ENCODE results near the gene ANKRD65.

ANKRD65 gene

GRCh38 chr1:1425426-1425752, 4.3 kb upstream of the ANKRD65 start:
- TF ChIP-seq, protein P1, sequence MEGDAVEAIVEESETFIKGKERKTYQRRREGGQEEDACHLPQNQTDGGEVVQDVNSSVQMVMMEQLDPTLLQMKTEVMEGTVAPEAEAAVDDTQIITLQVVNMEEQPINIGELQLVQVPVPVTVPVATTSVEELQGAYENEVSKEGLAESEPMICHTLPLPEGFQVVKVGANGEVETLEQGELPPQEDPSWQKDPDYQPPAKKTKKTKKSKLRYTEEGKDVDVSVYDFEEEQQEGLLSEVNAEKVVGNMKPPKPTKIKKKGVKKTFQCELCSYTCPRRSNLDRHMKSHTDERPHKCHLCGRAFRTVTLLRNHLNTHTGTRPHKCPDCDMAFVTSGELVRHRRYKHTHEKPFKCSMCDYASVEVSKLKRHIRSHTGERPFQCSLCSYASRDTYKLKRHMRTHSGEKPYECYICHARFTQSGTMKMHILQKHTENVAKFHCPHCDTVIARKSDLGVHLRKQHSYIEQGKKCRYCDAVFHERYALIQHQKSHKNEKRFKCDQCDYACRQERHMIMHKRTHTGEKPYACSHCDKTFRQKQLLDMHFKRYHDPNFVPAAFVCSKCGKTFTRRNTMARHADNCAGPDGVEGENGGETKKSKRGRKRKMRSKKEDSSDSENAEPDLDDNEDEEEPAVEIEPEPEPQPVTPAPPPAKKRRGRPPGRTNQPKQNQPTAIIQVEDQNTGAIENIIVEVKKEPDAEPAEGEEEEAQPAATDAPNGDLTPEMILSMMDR (IDR thresholded peaks at IDR 0.05) = no peak

DNA sequence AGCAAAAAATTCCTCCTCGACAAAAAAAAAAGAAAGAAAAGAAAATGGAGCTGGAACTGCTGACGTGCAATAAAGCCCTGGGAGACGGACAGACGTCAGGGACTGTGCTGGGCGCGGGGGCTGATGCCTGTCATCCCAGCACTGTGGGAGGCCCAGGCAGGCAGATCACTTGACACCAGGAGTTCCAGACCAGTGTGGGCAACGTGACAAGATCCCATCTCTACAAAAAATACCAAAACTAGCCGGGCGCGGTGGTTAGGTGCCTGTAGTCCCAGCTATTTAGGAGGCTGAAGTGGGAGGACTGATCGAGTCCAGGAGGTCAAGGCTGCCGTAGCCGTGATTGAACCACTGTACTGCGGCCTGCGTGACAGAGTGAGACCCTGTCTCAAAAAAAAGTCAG, 3.6 kb upstream of the ANKRD65 start:
- TF ChIP-seq, protein P1 (IDR thresholded peaks at IDR 0.05) = no peak

GRCh38 chr1:1423245-1423597, 2.1 kb upstream of the ANKRD65 start:
- TF ChIP-seq, protein P1 (IDR thresholded peaks at IDR 0.05) = no peak

DNA sequence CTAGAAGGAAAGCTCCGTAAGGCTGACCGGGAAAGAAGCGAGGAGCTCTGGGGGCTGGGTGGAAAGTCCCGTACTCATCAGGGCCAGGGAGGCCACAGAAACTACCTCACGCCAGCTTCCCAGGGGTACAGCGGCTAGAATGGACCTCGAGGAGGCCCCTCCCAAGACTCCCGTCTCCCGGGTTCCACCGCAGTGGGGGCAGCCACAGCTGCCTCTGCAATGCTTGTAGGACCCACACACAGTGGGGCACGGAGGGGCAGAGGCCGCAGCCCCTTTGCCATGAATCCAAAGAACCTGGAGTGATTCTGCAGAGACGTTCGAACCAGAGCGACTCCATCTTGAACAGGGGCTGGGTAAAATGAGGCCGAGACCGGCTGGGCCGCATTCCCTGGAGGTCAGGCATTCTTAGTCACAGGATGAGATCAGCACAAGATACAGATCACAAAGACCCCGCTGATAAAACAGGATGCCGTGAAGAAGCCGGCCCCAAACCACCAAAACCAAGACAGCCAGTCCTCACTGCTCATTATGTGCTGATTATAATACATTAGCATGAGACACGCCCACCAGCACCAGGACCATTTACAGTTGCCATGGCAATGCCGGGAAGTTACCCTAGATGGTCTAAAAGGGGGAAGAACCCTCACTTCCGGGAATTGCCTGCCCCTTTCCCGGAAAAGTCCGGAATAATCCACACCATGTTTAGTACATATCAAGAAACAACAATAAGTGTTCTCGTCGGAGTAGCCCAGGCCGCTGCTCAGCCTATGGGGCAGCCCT, 1.6 kb upstream of the ANKRD65 start:
- TF ChIP-seq, protein P1 (IDR thresholded peaks at IDR 0.05) = no peak

GRCh38 chr1:1421907-1422464, 910 bp upstream of the ANKRD65 start:
- TF ChIP-seq, protein P1 (IDR thresholded peaks at IDR 0.05) = no peak

- TF ChIP-seq, protein P1 (IDR thresholded peaks at IDR 0.05) = no peak
Observed at GRCh38 chr1:1420654-1421141, 378 bp downstream of the ANKRD65 start.

- TF ChIP-seq, protein P1 (IDR thresholded peaks at IDR 0.05) = no peak
Observed at GRCh38 chr1:1419813-1420653, 1.0 kb downstream of the ANKRD65 start.

Data from LNCAP (cell line).